ENCODE results near the gene MRPS23.

MRPS23 gene

DNA sequence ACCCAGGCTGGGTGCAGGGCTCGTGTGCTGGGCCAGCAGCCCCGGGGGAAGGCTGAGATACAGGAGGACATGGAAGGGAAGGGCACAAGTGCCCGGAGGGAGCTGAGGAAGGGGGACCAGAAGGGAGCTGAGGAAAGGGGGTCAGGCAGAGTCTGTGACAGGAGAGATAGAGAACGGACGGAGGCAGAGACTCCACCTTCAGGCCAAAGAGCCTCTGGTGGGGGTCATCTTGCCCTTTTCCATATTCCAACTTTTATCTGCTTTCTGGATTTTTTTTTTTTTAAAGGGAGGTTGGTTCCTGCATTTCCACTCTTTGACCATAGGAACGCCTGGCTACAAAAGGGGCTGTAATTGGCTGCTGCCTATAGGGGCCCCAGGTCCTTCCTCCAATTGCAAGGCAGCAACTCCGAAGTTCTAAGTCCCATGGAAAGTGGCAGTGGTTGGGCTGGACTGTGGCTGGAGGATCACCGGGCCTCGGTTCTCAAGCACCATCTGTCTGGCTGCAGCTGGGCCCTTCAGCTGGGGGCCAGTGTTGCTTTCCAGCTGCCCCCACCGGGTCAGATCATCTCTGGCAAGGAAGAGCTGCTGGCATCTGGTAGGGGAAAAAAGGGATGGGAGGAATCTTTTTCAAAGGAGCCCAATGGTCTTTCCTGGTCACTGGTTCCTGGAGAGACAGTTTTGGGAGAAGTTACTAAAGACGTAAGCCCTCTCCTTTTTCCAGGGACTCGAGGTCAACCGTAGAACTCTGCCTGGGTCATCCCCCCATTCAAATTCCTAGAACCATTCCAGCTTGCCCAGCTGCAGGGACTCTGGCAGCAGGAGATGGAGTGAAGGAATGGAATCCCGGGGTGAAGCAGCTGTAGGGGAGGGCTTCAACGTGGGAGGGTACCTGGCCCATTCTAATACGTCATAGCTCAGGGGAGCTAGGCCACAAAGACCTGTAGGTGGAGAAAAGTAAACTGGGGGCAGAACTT is 13.1 kb upstream of the MRPS23 start:
- TF ChIP-seq POLR2AphosphoS5 (IDR thresholded peaks at IDR 0.05; ENCODE audit: low read depth, low read length), result no peak
- no peak for TF ChIP-seq FOXP2 (optimal IDR thresholded peaks at IDR 0.05; ENCODE audit: borderline replicate concordance, extremely low read depth, extremely low read length, insufficient read depth)
- TF ChIP-seq, protein P1, sequence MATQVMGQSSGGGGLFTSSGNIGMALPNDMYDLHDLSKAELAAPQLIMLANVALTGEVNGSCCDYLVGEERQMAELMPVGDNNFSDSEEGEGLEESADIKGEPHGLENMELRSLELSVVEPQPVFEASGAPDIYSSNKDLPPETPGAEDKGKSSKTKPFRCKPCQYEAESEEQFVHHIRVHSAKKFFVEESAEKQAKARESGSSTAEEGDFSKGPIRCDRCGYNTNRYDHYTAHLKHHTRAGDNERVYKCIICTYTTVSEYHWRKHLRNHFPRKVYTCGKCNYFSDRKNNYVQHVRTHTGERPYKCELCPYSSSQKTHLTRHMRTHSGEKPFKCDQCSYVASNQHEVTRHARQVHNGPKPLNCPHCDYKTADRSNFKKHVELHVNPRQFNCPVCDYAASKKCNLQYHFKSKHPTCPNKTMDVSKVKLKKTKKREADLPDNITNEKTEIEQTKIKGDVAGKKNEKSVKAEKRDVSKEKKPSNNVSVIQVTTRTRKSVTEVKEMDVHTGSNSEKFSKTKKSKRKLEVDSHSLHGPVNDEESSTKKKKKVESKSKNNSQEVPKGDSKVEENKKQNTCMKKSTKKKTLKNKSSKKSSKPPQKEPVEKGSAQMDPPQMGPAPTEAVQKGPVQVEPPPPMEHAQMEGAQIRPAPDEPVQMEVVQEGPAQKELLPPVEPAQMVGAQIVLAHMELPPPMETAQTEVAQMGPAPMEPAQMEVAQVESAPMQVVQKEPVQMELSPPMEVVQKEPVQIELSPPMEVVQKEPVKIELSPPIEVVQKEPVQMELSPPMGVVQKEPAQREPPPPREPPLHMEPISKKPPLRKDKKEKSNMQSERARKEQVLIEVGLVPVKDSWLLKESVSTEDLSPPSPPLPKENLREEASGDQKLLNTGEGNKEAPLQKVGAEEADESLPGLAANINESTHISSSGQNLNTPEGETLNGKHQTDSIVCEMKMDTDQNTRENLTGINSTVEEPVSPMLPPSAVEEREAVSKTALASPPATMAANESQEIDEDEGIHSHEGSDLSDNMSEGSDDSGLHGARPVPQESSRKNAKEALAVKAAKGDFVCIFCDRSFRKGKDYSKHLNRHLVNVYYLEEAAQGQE (IDR thresholded peaks at IDR 0.05; ENCODE audit: insufficient read depth in 1 of 2, low read depth in 2 of 2, low read length in 2 of 2), result no peak
- no peak for TF ChIP-seq SIN3A (IDR thresholded peaks at IDR 0.05; ENCODE audit: borderline replicate concordance, insufficient read depth, low read length)
- no peak for TF ChIP-seq TAF1 (IDR thresholded peaks at IDR 0.05; ENCODE audit: borderline replicate concordance, insufficient read depth, low read length)

DNA sequence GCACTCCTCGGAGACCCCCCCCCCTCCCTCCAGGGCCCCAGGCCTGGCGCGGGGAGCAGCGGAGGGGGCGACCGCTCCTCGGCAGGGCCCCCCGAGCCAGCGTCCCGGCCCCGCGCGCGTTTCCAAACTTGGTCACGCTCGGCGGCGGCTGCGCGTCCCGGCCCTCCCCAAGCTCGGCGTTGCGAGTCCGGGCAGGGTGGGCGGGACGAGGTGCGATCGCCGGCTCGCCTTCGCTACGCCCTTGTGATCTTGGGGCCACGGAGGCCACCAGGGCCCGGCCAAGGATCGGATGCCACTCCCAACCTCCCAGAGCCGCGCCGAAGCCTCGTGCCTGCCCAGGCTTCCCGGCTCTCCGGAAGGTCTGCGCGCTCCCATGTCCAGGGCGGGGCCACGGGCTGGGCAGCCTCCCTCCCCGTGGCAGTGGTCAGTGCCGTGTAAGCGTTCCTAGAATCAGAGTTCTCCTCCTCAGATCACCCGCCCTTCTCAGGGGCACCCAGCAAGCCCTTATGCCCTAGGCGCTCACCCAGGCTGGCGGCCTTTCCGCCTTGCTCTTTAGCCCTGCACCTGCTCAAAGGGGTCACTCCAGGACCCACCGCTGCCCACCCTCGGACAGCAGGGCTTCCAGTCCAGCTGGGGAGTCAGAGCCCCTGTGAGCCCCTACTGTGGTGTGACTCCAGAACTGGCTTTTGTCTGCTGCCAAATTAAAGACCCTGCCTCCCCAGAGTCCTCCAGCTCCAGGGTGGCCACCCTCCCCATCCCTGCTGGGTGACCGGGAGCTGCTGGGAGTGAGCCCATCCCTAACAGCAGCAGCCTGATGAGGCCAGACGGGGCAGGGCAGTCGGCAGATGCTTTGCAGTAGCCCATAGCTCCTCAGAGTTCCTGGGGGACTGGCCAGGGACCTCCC is 12.2 kb upstream of the MRPS23 start:
- TF ChIP-seq SIN3A (IDR thresholded peaks at IDR 0.05; ENCODE audit: borderline replicate concordance, insufficient read depth, low read length), result no peak
- TF ChIP-seq FOXP2 (optimal IDR thresholded peaks at IDR 0.05; ENCODE audit: borderline replicate concordance, extremely low read depth, extremely low read length, insufficient read depth), result no peak
- TF ChIP-seq, protein P1 (IDR thresholded peaks at IDR 0.05; ENCODE audit: insufficient read depth in 1 of 2, low read depth in 2 of 2, low read length in 2 of 2), result no peak
- TF ChIP-seq TAF1 (IDR thresholded peaks at IDR 0.05; ENCODE audit: borderline replicate concordance, insufficient read depth, low read length), result no peak
- no peak for TF ChIP-seq POLR2AphosphoS5 (IDR thresholded peaks at IDR 0.05; ENCODE audit: low read depth, low read length)

DNA sequence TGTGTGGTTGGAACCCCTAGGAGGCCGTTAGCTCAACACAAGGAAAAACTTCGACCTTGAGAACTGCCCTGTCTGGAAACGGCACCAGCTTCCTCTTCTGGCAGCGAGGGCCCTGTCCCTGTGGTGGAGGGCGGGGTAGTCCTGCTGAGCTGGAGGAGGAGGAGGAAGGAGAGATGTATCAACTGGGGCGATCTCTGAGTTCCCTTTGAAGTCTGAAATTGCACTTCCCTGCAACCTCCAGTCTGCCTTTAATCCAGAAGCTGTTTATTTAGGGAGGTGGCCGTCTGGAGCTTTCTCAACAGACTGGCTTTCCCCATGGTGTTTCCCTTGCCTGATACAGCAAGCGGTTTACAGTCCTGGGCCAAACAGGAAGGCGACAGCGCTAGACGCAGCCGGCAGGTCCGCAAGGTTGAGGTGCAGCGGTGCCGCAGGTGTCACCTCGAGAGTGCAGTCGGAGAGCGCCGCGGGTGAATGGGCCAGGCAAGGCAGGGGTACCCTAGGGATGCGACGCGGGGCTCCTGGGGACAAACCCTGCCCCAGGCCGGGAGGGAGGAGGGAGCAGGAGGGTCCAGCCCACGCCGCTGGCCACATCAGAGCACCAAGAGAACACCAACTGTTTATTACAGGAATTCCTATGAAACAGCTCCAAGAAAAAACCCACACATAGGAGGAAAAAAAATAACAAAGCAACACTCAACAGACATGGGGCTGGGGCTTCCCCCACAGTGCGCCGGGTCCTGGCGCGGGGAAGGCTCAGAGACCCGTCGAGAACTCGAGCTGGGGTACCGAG is 11.4 kb upstream of the MRPS23 start:
- TF ChIP-seq TAF1 (IDR thresholded peaks at IDR 0.05; ENCODE audit: borderline replicate concordance, insufficient read depth, low read length) (no peak), SIN3A (IDR thresholded peaks at IDR 0.05; ENCODE audit: borderline replicate concordance, insufficient read depth, low read length) (no peak)

DNA sequence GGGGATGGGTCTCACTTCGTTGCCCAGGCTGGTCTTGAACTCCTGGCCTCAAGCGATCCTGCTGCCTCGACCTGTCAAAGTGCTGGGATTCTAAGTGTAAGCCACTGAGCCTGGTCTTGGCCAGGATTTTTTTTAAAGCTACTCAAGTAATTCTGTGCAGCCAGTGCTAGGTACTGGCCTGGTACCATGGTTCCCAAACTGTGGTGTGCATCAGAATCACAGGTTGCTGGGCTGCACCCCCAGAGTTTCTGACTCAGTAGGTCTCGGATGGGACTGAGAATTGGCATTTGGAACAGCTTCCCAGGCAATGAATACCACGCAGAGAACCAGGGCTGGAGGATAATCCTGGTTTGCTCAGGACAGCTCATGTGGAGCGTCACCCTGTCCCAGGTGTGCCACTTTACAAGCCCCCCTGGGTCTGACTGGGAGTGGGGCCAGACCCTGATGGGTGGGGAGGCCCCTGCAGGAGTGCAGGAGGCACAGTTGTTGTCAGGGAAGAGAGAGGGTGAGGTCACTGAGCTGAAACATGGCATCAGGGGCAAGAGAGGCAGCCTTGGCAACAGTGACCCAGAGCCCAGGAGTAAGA is 10.7 kb upstream of the MRPS23 start:
- TF ChIP-seq, protein P1 (IDR thresholded peaks at IDR 0.05; ENCODE audit: insufficient read depth in 1 of 2, low read depth in 2 of 2, low read length in 2 of 2), result no peak
- no peak for TF ChIP-seq TAF1 (IDR thresholded peaks at IDR 0.05; ENCODE audit: borderline replicate concordance, insufficient read depth, low read length)
- no peak for TF ChIP-seq FOXP2 (optimal IDR thresholded peaks at IDR 0.05; ENCODE audit: borderline replicate concordance, extremely low read depth, extremely low read length, insufficient read depth)
- TF ChIP-seq SIN3A (IDR thresholded peaks at IDR 0.05; ENCODE audit: borderline replicate concordance, insufficient read depth, low read length), result no peak
- no peak for TF ChIP-seq POLR2AphosphoS5 (IDR thresholded peaks at IDR 0.05; ENCODE audit: low read depth, low read length)

Data from PFSK-1 (cell line).